Measurements from ENCODE around the gene CST6. TPM values are rescaled to one million over a fixed set of nuclear protein-coding genes. Genes with fewer than 3 reads are reported as not detected.

CST6 gene
- total and polyA plus RNA-seq, 2 of the 4 experiments (the other 2 are of a cell fraction), result 0.54 to 3.0 TPM

DNA sequence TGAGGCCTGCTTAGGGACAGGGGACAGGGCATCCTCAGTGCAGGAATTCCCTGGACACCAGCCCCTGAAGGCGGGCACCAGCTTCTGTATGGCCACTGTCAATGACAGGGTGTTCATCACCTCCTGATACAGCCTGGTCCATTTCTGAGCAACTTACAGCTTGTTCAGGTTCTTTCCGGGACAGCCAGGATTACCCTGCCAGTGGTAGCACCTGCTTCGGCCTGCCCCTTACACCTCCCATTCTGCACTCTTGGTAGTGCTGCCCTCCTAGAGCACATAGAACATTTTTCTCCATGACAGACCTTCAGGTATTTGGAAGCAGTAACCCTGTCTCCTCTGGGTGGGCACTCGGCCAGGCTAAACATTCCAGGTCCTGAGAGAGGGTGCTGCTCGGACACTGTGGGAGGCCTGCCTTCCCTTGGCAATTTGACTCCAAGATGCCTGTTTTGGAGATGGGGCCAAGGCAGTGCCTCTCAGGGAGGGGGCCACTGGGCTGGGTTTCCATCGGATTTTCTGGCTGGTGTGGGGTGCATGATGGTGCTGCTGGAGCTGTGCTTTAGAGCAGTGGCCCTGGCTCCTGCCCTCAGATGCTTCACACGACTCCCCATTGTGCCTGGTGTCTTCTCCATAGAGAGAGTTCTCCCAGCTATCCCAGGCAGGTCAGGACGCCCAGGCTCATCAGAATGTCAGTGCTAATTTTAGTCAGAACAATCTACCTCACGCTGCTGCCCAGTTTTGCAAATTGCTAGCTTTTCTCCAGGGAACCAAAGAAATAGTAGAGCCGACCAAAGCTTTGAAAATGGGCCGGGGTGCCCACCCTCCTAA lies 35.9 kb downstream of the CST6 start (continued):
- no peak for TF ChIP-seq MAFK (IDR thresholded peaks at IDR 0.05; ENCODE audit: low read depth, low read length)

GRCh38 chr11:66048547-66049323 lies 36.9 kb downstream of the CST6 start, which contains the start of gene GAL3ST3:
Gene GAL3ST3 (minus strand): TSS chr11:66049161. CDS start chr11:66045415, 3,746 bp downstream.
- Histone ChIP-seq H3K4me3 (ENCODE audit: insufficient read depth, low read depth, low read length) (no peak within 1 kb of the TSS), H2BK120ac (ENCODE audit: low read depth, low read length) (no peak within 1 kb of the TSS), H2AK9ac (replicated peaks; ENCODE audit: low read depth, low read length, poor library complexity) (no peak within 1 kb of the TSS), H2BK20ac (ENCODE audit: low read depth, low read length) (no peak within 1 kb of the TSS), H2AK5ac (ENCODE audit: low read depth, low read length) (no peak within 1 kb of the TSS; the same call in 1 of the 2 replicates), H2BK5ac (ENCODE audit: low read depth, low read length, poor library complexity, severe bottlenecking) (no peak within 1 kb of the TSS), H3K4ac (ENCODE audit: low read depth, low read length) (no peak within 1 kb of the TSS), H3K14ac (replicated peaks; ENCODE audit: low read depth, low read length) (no peak within 1 kb of the TSS), H4K8ac (ENCODE audit: low read depth in 2 of 2, low read length in 2 of 2) (no peak within 1 kb of the TSS), H3K56ac (ENCODE audit: extremely low read depth, insufficient read depth, low read length) (no peak within 1 kb of the TSS), H4K91ac (ENCODE audit: insufficient read depth, low read depth, low read length) (no peak within 1 kb of the TSS), H3K27me3 (ENCODE audit: control insufficient read depth, insufficient read depth, low read length) (peaks cover 27% of the 10 kb centered on the region; the same call in 1 of the 2 replicates), H3K9me1 (ENCODE audit: insufficient read depth, low read length) (0 out of 2 replicates have a peak, but pooled peaks cover 7% of the 10 kb centered on the region), H3K9ac (ENCODE audit: low read depth, low read length) (no peak within 1 kb of the TSS), H4K5ac (ENCODE audit: low read depth, low read length) (no peak within 1 kb of the TSS), H3K79me1 (ENCODE audit: low read depth in 1 of 2, low read length in 2 of 2) (peaks cover 4 to 24% of the 10 kb centered on the region in 2 experiments; a peak in 2 of 4 replicates), H3K4me1 (ENCODE audit: control insufficient read depth, insufficient read depth, low read length) (peaks cover 8% of the 10 kb centered on the region), H2BK15ac (ENCODE audit: low read depth, low read length) (no peak within 1 kb of the TSS), H3K4me2 (ENCODE audit: low read depth, low read length) (no peak within 1 kb of the TSS), H3K23ac (ENCODE audit: low read depth, low read length) (no peak within 1 kb of the TSS), H4K20me1 (ENCODE audit: insufficient read depth, low read length) (peaks cover 8% of the 10 kb centered on the region; the same call in 1 of the 2 replicates), H3K27ac (ENCODE audit: insufficient read depth, low read length) (no peak within 1 kb of the TSS), H3K36me3 (ENCODE audit: control insufficient read depth, insufficient read depth, low read length) (no peaks in the 10 kb centered on the region), H3K9me3 (ENCODE audit: control insufficient read depth, insufficient read depth, low read length) (no peaks in the 10 kb centered on the region), H2AFZ (replicated peaks; ENCODE audit: low read length, poor library complexity) (peak within 1 kb of the TSS; percentile 68), H3K18ac (ENCODE audit: low read depth, low read length) (no peak within 1 kb of the TSS)
- in situ Hi-C loops (cut with MboI; ENCODE audit: low sequenced_read_pairs), result no loop called here
- TF ChIP-seq CEBPB (IDR thresholded peaks at IDR 0.05; ENCODE audit: low read depth, low read length) (no peak), MAZ (IDR thresholded peaks at IDR 0.05; ENCODE audit: borderline replicate concordance, low read depth, low read length) (no peak), POLR2A (IDR thresholded peaks at IDR 0.05; ENCODE audit: low read depth, low read length) (no peak), CHD1 (IDR thresholded peaks at IDR 0.05; ENCODE audit: low read depth, low read length) (no peak), MAFK (IDR thresholded peaks at IDR 0.05; ENCODE audit: low read depth, low read length) (no peak), FOS (IDR thresholded peaks at IDR 0.05; ENCODE audit: low read depth, low read length) (no peak), CTCF (conservative IDR thresholded peaks at IDR 0.05; ENCODE audit: low read depth, low read length) (no peak), SMC3 (IDR thresholded peaks at IDR 0.05; ENCODE audit: low read depth, low read length) (no peak), BHLHE40 (IDR thresholded peaks at IDR 0.05; ENCODE audit: low read depth, low read length) (no peak), RCOR1 (IDR thresholded peaks at IDR 0.05; ENCODE audit: insufficient replicate concordance, low read length) (no peak), MXI1 (IDR thresholded peaks at IDR 0.05; ENCODE audit: borderline replicate concordance, low read depth, low read length) (no peak)
- ChIA-PET POLR2A (ENCODE audit: unreplicated experiment) (no interaction called here), CTCF (no interaction called here)
- intact Hi-C loops (cut with micrococcal nuclease), result no loop called here
- DNase-seq (no peak), ATAC-seq (ENCODE audit: low read depth) (no peak)
- no TSS peak for BruUV-seq (replicated peaks)
- dilution Hi-C loops (cut with HindIII; ENCODE audit: low sequenced_read_pairs, unreplicated experiment), result no loop called here
- 26% methylated on average over 2 of the region's 39 CpGs; no CpG with 5 or more reads in 1 of the 2 experiments for WGBS, 2 experiments (ENCODE audit: extremely low coverage in 2 of 2, insufficient read length in 1 of 2)

Data from IMR-90 (cell line).